GM21360 (cell line): ENCODE results near the gene TMUB1.

ENCODE experiments used
- ATAC-seq: cut with Tn5 transposase; IDR thresholded peaks from one replicate; pipeline ENCODE4 v1.9.1; 2021; ENCODE audit warnings: mild to moderate bottlenecking, moderate library complexity; ENCODE audit not compliant: unreplicated experiment

TMUB1 gene

DNA sequence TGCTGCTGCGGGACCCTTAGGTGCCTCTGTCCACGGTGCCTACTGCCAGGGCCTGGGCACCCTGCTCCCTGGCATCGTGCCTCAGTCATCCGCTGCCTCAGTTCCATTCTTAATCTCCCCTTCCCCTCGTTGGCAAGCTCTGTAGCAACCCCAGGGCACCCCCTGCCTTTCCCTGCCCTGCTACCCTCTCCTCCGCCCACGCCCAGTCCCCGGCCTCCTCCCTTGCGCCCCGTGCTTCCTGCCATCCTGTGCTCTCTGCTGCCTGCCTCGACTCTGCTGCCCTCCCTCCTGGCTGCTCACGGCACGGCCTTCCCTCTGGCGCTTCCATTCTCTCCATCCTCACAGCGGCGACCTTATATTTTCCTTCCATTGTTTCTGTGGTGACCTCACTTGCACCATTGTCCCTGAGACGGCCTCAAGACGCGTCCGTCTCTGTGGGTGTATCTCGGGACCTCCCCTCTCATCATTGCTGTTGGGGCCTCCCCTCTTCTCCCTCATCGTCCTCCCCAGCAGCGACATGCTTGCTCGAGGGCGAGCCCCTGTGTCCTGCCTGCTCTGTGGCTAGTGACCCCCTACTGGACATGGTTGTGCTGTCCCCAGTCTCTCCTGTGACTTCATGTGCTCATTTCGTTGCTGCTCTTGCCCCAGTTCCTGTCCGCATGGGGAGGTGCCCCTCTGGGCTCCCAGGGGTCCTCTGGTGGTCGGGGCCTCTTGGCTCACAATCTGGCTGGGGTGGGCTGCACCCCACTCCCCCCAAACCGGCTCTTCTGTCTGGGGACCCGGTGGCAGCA is 38.3 kb upstream of the TMUB1 start:
- ATAC-seq, result no peak

DNA sequence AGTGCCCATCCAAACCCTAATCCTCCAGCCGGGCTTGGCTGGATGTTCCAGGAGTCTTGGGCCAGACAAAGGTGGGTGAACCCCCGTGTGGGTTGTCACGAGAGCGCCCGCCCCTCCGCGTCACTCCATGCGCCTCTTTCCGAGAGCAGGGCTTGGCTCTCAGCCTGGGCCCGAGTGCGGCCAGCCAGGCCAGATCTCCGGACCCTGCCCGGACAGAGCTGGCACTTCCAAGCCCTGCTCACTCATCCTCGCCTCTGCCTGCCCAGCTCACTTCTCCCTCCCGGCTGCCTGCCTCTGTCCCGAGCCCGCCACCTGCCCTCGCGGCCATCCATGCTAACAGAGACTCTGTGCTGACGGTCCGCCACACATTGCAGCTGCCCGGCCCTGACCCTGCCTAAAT is 37.6 kb upstream of the TMUB1 start:
- no peak for ATAC-seq

DNA sequence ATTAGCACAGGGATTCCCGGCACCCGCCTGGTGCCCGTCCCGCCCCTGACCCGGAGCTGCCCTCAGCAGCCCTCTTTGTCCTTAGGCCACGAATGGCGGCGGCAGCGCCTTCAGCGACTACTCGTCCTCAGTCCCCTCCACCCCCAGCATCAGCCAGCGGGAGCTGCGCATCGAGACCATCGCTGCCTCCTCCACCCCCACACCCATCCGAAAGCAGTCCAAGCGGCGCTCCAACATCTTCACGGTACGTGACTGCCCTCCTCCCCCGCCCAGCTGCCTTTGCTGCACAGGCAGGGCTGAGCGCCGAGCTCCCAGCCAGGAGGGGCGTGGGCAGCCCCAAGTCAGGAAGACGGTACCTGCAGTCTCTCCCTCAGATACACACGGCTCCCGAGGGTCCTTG is 36.6 kb upstream of the TMUB1 start:
- no peak for ATAC-seq

DNA sequence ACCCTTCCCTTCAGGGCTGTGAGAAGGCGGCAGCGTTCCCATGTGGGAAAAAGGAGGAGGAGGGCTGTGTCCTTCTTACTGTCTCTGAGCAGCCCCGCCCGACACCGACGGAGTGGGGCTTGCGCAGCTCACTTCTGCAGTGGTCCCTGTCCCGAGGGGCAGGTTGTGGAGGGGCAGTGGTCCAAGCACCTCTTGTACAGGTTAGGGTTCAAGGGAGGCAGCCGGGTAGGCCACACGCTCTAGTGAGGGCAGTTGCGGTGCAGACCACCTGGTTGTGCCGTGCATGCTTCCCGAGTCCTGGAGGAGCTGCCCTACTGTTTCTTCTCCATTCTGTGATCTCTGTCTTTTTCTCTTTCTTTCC is 35.7 kb upstream of the TMUB1 start:
- no peak for ATAC-seq

DNA sequence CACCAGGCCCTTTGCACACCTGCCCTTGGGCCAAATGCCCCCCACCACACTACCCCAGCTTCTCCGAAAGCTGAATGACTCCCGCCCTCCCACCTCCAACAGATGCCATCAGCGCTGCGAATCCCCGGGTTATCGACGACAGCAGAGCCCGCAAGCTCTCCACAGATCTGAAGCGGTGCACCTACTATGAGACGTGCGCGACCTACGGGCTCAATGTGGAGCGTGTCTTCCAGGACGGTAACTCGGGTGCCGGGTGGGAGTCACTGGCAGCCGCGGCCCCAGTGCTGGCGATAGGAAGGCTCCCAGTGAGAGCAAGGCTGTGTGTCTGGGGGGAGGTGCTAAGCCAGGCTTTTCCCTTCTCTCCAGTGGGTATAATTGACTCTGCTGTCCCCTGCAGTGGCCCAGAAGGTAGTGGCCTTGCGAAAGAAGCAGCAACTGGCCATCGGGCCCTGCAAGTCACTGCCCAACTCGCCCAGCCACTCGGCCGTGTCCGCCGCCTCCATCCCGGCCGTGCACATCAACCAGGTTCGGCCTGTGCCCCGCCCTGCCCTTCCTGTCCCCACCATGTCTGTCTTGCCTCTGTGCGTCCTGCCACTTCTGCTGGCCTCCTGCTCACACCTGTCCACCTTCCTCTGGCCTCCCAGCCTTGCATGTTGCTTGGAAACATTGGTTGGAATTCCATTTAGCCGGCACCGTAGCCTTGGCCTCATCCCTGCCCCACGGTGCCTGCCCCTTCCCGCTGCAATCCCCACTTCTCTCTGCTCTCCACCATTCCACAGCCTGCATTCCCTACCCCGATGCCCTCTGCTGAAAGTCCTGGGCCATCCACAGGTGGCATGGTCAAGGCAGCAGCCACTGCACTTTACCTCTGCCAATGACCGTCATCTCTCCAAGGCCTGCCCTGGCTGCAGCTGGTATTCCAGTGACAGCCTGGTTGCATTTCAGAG is 35.1 kb upstream of the TMUB1 start:
- ATAC-seq, result no peak

DNA sequence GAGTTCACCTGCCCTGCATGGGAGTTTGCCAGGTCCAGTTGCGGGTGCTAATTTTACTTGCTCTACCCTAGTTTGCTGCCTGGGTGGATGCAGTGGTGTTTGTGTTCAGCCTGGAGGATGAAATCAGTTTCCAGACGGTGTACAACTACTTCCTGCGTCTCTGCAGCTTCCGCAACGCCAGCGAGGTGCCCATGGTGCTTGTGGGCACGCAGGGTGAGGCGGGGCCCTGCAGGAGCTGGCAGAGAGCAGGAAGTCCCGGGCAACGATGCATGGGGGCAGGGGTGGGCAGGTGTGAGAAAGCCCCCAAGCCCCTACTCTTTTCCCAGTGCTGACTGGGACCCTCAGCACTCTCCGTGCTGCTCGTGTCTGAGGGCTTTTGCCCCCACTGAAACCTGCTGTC is 34.3 kb upstream of the TMUB1 start:
- no peak for ATAC-seq

DNA sequence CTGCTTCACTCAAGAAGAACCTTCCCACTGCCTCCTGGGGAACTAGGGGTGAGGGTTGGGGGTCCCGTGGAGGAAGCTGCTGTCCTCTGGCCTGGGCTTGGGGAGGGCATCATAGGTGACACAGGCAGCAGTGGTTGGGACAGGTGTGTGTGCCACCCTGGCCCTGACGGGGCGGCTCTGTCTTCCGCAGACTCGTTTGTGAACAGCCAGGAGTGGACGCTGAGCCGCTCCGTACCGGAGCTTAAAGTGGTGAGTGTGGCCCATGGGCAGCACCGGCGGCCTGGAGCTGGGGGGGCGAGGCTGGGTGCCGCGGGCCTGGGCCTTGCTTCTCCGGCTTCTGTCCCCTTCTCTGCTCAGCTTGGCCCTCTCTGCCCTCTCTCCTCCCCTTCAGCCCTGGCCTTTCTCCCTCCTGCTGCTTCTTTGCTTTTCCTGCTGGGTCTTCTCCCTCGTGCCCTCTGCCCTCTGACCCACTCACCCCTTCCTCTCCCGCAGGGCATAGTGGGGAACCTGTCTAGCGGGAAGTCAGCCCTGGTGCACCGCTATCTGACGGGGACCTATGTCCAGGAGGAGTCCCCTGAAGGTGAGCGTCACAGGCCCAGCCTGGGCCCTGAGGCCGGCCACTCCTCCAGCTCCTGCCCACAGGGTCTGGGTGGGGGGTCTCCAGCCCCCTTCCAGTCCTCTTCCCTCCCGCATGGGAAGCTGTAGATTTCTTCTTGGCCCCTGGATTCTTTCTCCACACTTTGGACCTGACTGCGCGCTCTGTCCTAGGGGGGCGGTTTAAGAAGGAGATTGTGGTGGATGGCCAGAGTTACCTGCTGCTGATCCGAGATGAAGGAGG is 33.5 kb upstream of the TMUB1 start:
- ATAC-seq, result no peak

DNA sequence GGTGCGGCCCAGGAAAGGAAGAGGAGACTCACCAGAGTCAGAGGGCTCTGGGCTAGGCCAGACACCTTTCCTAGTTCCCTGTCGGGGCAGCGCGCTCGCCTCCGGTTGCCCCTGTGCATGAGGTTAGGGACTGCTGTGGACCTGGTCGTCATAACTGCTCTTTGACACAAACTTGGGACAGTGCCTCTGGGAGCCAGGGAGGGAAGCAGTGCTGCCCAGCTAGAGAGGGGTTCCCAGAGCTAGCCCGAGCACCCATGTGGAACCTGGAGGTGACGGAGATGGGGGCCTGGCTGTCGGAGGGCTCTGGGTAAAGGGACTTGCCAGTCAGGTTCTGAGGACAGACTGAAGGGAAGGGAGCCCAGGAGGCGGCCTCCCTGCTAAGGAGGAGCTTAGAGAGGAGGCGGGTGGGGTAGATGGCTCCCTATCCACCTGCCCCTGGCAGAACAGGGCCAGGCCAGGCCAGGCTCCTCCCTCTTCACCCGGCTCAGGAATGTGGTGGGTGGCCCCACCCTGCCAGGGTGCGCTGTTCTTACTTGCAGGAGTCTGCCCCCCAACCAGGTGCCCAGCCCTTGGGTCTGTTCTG is 32.6 kb upstream of the TMUB1 start:
- ATAC-seq, result no peak

DNA sequence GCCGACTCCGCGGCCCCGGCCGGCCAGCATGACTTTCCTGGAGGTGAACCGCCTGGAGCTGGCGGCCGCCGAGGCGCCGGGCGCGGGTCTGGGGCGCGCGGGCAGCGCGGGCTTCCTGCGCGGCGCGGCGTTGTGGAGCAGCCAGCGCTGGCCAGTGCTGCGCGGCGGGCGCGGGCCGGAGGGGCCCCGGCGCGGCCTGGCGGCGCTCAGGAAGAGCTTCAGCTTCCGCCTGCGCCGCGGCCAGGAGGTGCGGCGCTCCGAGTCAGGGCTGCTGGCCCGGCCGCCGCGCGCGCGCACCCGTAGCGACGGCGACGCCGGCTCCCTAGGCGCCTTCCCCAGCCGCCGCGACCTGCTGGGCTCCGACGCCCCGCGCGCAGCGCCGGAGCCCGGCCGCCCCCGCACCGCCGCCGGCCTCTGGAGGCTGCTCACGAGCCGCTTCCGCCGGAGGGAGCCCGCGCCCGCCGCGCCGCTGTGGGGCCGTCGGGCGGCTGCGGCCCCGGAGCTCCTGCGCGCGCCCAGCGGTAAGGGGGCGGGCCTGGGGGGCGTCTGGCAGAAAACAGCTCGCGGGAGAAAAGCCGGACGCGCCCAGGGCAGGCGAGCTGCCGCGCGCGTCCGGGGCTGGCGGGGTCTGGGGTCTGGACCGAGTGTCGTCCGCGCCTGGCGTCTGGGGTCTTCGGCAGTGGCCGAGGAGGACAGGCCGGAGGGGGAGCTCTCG is 32.0 kb upstream of the TMUB1 start:
- no peak for ATAC-seq

DNA sequence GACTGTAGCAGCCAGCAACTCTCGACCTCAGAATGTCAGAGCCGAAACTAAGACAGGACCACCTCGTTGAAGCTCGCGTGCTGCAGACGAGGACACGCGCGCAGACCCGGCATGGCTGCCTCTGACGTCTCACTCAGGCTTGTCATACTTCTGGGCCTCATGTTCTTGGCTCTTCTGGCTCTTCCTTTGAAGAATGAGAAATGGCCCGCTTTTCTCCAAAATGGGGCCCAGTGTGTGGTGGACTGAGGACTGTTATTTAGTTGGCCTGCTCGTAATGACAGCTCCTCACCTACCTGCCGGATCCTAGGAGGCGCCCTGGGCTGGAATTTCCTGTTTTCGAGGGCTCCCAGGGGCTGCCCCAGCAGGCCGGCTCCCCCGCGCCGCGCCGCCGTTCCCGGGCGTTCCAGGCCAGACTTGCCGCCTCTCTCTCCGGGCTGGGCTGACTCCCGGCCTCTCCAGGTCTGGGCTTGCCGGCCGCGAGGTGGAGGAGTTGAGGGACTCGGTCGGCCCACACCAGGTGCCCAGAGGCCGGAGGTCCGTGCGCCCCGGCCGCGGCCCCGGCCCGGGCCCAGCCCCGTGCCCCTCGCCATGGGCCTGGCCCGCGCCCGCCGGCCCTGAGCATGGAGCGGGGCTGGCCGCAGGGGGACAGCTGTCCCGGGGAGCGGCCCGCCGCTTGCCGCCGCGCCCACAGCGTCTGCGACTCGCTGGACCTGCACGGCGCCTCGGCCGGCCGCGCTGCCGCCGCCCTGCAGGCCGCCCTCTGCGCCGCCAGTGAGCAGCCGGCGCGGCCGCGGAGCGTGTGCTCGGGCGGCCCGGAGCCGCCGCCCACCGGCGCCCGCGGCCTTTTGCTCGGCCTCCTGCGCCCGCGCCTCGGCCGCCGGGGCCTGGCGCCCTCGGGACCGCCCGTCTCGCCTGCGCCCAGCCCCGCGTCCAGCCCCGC is 31.1 kb upstream of the TMUB1 start:
- no peak for ATAC-seq

DNA sequence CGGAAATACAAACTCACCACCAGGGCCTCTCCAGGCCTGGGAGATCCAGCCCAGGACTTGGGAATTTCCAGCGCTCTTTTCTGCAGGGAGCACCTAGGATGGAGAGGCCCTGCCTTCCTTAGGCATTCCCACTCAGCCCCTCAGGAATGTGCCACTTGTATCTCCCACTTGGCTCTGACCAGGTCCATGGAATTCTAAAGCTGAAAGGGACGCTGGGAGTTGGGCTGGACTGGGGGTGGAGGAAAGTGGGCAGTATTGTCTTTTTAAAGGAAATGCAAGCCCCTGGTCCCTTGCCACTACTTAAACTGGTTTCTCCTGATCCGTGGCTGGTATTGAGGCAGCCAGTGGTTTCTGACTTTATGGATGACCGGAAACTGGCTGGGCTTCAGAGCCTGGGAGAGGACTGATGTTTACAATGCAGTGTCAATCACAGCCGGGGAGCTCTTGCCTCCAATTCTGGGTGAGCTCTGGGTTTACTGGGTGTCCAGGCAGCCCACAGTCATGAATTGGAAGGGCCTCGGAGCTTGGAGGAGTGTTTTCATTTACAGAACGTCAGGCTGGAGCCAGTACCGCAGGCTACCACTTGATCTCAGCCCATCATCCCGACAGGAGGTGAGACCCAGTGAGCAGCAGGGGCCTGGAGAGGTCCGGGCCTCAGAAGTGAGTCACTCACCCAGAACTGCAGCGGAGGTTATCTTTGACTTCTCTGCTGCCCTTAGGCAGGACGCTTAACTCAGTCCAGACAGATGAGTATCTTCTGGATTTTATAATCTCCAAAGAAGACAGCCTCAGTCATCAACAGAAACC is 30.3 kb upstream of the TMUB1 start:
- no peak for ATAC-seq

DNA sequence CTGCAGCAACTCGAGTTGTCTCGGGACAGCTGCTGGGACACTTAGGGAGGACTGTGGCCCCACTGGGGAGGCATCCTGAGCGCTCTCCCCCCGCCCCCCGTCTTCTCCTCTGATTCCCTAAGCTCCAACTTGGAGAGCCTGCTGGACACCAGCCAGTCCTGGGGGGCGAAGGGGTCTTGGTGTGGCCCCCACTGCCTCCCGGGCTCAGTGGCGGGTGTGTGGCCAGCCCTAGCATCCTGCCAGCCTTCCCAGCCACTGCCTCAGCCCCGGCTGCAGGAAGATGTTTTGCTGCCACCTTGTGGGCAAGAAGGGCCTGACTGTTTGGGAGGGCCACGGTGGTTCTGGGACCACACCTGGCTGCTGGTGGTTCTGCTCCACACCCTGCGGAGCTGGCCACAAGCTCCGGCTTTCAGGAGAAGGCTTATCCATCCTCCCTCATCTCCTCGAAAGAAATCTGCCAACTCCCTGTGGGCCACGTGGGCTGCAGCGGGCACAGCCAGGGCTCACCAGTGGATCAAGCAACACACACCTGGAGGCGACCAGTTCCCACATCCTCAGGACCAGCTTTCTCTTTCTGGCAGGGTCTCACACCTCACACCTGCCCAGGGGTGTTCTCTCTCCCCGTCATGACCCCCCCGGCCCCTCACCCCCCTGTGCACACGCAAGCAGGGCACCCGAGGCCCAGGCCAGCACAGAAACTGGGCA is 27.8 kb upstream of the TMUB1 start:
- peak; percentile 70 for ATAC-seq

DNA sequence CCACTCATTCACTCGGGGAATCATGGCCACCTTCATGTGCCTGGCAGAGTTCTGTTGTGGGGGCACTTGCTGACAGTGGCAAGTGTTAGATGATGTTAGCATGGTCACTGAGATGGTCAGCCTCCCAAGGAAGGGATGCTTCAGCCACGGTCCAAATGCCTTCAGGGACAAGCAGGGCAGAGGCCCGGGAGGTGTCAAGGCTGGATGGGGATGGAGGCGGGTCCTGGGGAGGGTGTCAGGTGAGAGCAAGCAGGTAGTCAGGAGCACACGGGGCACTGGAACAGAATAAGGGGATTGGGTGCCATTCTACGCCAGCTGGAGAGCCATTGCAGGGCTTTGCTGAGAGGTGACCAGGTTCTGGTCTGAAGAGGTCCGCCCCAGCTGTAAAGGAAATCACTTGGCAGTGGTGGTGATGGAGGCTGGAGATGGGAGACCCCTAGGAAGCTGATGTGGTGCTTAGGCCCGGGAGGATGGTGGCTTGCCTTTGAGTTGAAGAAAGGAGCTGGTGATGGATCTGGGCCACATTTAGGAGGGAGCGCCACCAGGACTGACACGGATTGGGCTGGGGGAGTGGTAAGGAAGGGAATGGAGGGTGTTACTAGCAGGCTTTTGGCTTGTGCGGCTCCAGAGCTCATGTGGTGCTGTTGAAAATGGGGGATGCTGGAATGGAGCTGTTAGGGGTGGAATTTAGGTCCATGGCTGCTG is 27.1 kb upstream of the TMUB1 start:
- no peak for ATAC-seq

DNA sequence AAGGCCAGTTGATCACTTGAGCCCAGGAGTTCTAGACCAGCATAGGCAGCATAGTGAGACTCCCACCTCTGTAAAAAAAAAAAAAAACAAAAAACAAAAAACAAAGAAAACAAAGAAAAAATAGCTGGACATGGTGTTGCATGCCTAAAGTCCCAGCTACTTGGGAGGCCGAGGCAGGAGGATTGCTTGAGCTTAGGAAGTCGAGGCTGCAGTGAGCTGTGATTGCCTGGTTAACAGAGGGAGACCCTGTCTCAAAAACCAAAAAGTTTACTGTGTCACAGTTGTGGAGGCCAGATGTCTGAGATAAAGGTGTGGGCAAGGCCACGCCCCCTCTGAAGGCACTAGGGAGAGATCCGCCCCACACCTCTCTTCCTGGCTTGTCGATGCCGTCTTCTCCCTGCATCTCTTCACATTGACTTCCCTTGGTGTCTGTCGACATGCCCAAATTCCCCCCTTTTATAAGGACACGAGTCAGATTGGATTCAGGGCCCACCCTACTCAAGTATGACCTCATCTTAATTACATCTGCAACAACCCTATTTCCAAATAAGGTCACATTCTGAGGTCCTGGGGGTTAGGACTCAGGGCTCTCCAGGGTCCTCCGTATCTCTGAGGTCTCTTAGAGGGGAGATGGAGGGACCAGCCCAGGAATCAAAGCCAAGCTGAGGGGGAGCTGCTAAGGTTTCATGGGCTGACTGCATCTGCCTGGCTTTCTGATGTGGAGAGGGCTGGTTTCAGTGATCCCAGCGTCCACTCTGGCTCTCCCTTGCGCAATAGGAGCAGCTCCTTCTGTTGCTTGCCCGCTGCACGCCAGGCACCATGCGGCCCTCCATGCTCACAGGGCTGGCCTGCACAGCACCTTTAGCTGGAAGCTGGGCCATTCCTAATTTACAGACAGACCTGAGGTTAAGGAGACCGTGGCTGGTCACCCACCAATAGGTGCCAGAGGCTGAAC is 26.1 kb upstream of the TMUB1 start:
- ATAC-seq, result no peak

DNA sequence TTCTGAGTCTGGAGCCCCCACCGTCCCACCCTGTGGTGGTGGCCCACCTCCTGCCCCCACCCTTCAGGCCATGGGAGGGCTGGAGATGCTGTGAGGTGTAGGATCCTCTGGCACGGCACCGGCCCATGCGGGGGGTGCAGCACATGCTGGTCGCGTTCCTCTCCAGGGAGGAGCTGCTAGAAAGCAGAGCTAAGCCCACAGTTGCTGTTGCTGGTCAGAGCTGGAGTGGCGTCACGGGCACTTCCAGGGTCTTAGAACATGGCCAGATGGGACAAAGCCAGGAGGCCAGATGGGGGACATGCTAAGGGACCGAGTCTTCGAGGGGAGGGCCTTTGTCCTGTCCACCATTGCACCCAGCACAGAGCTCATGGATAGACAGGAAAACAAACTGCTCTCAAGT is 24.6 kb upstream of the TMUB1 start:
- no peak for ATAC-seq
